ENCODE data around the gene USP6.
"Not testable (repeated sequence)": the region's sequence is repeated elsewhere in the genome, so short reads cannot be mapped to it uniquely, and the experiment has no call there.

USP6 gene

GRCh38 chr17:5203908-5204294, 88.1 kb downstream of the USP6 start:
- H3K4me3 ChIP-seq (ENCODE audit: low read depth, low read length), result no peak overlapping the region
- no peaks in the 10 kb centered on the region for H3K27me3 ChIP-seq (ENCODE audit: control insufficient read depth, insufficient read depth, low read length)
- no peaks in the 10 kb centered on the region for H3K36me3 ChIP-seq (ENCODE audit: control insufficient read depth, insufficient read depth, low read length)
- TF ChIP-seq, protein P1, sequence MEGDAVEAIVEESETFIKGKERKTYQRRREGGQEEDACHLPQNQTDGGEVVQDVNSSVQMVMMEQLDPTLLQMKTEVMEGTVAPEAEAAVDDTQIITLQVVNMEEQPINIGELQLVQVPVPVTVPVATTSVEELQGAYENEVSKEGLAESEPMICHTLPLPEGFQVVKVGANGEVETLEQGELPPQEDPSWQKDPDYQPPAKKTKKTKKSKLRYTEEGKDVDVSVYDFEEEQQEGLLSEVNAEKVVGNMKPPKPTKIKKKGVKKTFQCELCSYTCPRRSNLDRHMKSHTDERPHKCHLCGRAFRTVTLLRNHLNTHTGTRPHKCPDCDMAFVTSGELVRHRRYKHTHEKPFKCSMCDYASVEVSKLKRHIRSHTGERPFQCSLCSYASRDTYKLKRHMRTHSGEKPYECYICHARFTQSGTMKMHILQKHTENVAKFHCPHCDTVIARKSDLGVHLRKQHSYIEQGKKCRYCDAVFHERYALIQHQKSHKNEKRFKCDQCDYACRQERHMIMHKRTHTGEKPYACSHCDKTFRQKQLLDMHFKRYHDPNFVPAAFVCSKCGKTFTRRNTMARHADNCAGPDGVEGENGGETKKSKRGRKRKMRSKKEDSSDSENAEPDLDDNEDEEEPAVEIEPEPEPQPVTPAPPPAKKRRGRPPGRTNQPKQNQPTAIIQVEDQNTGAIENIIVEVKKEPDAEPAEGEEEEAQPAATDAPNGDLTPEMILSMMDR (IDR thresholded peaks at IDR 0.05), result no peak
- H3K79me2 ChIP-seq, result peaks cover 30% of the 10 kb centered on the region
- H3K27ac ChIP-seq, result no peak overlapping the region
- no peaks in the 10 kb centered on the region for H3K9me3 ChIP-seq (ENCODE audit: control insufficient read depth, low read length)
- no peak overlapping the region for H3K9ac ChIP-seq
- H3K4me1 ChIP-seq, result no peaks in the 10 kb centered on the region
- H3K4me2 ChIP-seq (ENCODE audit: low read length), result no peak overlapping the region
- no peak overlapping the region for H2AFZ ChIP-seq

DNA sequence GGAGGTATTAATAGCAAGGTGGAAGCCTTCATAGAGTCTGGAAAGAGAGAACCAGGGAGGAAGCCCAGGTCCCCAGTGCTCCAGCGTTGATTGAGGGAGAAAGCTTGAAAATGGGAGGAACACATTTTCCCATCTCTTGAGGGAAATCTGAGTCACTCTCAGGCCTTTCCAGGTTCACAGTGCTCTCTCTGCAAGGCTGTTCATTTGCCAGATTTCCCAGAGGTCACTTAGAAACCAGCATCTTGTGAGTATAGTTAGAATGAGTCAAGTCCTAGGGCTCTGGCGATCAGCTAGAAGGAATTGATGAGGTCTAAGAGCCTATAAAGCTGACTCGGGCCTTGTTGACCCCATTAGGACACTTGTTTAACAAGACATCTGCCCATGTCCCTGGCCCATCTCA, 93.6 kb downstream of the USP6 start:
- TF ChIP-seq, protein P1 (IDR thresholded peaks at IDR 0.05), result no peak
- H3K4me3 ChIP-seq (ENCODE audit: low read depth, low read length), result no peak overlapping the region
- no peaks in the 10 kb centered on the region for H3K4me1 ChIP-seq

DNA sequence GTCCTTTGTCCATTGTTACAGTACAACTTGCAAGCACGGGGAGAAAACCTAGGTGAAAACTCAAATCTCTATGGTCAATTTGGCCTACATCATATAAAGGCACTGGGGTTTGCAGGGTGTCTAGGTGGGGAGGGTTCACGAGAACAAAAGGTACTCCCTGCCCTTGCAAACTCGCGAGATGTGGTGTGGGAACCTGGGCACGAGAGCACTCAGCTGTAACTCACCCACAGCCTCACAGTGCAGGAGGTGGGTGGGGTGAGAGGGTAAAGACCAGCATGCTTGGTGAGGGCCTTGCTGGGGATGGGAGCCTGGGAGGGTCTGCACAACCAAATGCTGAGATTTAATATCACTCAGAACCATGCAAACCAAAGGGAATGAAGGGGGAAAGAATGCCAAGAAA, 94.3 kb downstream of the USP6 start:
- no peak overlapping the region for H3K9ac ChIP-seq
- no peaks in the 10 kb centered on the region for H3K4me1 ChIP-seq
- H3K4me2 ChIP-seq (ENCODE audit: low read length), result no peak overlapping the region
- no peaks in the 10 kb centered on the region for H3K27me3 ChIP-seq (ENCODE audit: control insufficient read depth, insufficient read depth, low read length)
- no peak overlapping the region for H3K27ac ChIP-seq
- TF ChIP-seq, protein P1 (IDR thresholded peaks at IDR 0.05), result no peak
- H3K9me3 ChIP-seq (ENCODE audit: control insufficient read depth, low read length), result no peaks in the 10 kb centered on the region
- H3K36me3 ChIP-seq (ENCODE audit: control insufficient read depth, insufficient read depth, low read length), result no peaks in the 10 kb centered on the region
- H3K4me3 ChIP-seq (ENCODE audit: low read depth, low read length), result no peak overlapping the region
- H2AFZ ChIP-seq, result no peak overlapping the region
- peaks cover 10% of the 10 kb centered on the region for H3K79me2 ChIP-seq

More for the DNA sequence above, 93.6 kb downstream of the USP6 start:
- H2AFZ ChIP-seq, result no peak overlapping the region
- H3K36me3 ChIP-seq (ENCODE audit: control insufficient read depth, insufficient read depth, low read length), result no peaks in the 10 kb centered on the region
- H3K9me3 ChIP-seq (ENCODE audit: control insufficient read depth, low read length), result no peaks in the 10 kb centered on the region
- no peak overlapping the region for H3K4me2 ChIP-seq (ENCODE audit: low read length)
- no peak overlapping the region for H3K9ac ChIP-seq
- no peaks in the 10 kb centered on the region for H3K27me3 ChIP-seq (ENCODE audit: control insufficient read depth, insufficient read depth, low read length)
- peaks cover 11% of the 10 kb centered on the region for H3K79me2 ChIP-seq
- H3K27ac ChIP-seq, result no peak overlapping the region

DNA sequence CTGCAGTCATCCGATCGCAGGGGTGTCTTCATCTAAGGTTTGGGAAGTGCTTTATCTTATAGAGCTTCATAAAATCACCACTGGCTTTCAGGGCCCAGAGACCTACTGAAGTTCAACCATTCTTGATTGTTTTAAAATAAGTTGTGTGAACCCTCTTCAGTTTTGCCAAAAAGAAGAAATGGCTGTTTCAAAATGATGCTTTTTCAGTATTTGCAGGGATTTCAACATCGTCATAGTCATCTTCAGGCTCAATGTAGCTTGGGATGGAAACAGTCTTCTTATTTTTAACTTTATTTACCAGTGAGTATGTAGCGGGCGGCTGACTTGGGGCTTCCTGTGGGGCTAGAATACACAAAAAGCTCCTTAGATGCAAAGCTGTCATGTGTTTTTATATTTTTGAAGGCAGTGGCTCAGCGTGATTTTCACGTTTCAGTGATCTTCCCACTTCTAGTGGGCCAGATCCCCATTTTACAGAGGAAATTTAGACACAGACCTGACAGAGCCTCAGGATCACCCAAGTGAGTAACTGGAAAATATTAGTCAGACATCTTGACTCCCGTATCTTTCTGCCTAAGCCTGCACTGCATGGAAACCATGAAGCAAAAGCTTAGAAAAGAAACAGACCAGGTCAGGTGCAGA, 94.9 kb downstream of the USP6 start:
- no peak overlapping the region for H3K9ac ChIP-seq
- H3K27me3 ChIP-seq (ENCODE audit: control insufficient read depth, insufficient read depth, low read length), result no peaks in the 10 kb centered on the region
- no peak overlapping the region for H3K4me2 ChIP-seq (ENCODE audit: low read length)
- no peak overlapping the region for H3K4me3 ChIP-seq (ENCODE audit: low read depth, low read length)
- no peaks in the 10 kb centered on the region for H3K9me3 ChIP-seq (ENCODE audit: control insufficient read depth, low read length)
- no peak overlapping the region for H2AFZ ChIP-seq
- no peaks in the 10 kb centered on the region for H3K36me3 ChIP-seq (ENCODE audit: control insufficient read depth, insufficient read depth, low read length)
- no peak overlapping the region for H3K27ac ChIP-seq
- peaks cover 6% of the 10 kb centered on the region for H3K79me2 ChIP-seq
- no peaks in the 10 kb centered on the region for H3K4me1 ChIP-seq
- TF ChIP-seq, protein P1 (IDR thresholded peaks at IDR 0.05), result no peak

DNA sequence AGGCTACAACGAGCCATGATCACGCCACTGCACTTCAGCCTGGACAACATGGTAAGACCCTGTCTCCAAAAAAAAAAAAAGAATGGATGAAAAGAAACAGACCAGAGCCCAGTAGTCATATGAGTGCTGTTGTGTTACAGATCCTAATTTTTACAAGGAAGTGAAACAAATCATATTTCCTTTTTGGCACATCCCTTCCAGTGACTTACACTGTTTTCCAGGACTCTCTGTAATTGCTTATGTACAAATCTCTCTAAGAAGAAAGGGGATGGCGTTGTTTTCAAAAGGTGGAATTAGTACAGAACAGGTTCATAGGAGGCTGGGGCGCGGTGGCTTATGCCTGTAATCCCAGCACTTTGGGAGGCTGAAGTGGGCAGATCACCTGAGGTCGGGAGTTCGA, 95.6 kb downstream of the USP6 start:
- no peak overlapping the region for H2AFZ ChIP-seq
- H3K27ac ChIP-seq, result no peak overlapping the region
- no peak overlapping the region for H3K4me2 ChIP-seq (ENCODE audit: low read length)
- H3K9ac ChIP-seq, result no peak overlapping the region
- no peaks in the 10 kb centered on the region for H3K4me1 ChIP-seq
- no peaks in the 10 kb centered on the region for H3K36me3 ChIP-seq (ENCODE audit: control insufficient read depth, insufficient read depth, low read length)
- no peak overlapping the region for H3K4me3 ChIP-seq (ENCODE audit: low read depth, low read length)
- H3K9me3 ChIP-seq (ENCODE audit: control insufficient read depth, low read length), result no peaks in the 10 kb centered on the region
- TF ChIP-seq, protein P1 (IDR thresholded peaks at IDR 0.05), result no peak
- H3K27me3 ChIP-seq (ENCODE audit: control insufficient read depth, insufficient read depth, low read length), result no peaks in the 10 kb centered on the region
- H3K79me2 ChIP-seq, result peaks cover 6% of the 10 kb centered on the region

DNA sequence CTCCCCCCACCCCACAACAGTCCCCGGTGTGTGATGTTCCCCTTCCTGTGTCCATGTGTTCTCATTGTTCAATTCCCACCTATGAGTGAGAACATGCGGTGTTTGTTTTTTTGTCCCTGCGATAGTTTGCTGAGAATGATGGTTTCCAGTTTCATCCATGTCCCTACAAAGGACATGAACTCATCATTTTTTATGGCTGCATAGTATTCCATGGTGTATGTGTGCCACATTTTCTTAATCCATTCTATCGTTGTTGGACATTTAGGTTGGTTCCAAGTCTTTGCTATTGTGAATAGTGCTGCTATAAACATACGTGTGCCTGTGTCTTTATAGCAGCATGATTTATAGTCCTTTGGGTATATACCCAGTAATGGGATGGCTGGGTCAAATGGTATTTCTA, 101.7 kb downstream of the USP6 start:
- not testable (repeated sequence) for H3K4me3 ChIP-seq (ENCODE audit: low read depth, low read length); H3K27ac ChIP-seq; H3K9ac ChIP-seq; H3K9me3 ChIP-seq (ENCODE audit: control insufficient read depth, low read length); H3K79me2 ChIP-seq; H2AFZ ChIP-seq; H3K4me2 ChIP-seq (ENCODE audit: low read length); H3K4me1 ChIP-seq; H3K27me3 ChIP-seq (ENCODE audit: control insufficient read depth, insufficient read depth, low read length); H3K36me3 ChIP-seq (ENCODE audit: control insufficient read depth, insufficient read depth, low read length)

All from parathyroid adenoma (tissue), 2 donors.